GM19099 (cell line): ENCODE measurements around the gene TBXAS1.

ENCODE experiments used
- POLR2A ChIP-seq: IDR thresholded peaks from 3 replicates; pipeline ENCODE4 v1.6.1; 2011; ENCODE audit warnings: low read depth; ENCODE audit not compliant: insufficient read length; ENCODE audit errors: extremely low read depth

Gene TBXAS1

GRCh38 chr7:139866047-139866837, 37.2 kb downstream of the TBXAS1 start:
- no peak for TF ChIP-seq POLR2A

DNA sequence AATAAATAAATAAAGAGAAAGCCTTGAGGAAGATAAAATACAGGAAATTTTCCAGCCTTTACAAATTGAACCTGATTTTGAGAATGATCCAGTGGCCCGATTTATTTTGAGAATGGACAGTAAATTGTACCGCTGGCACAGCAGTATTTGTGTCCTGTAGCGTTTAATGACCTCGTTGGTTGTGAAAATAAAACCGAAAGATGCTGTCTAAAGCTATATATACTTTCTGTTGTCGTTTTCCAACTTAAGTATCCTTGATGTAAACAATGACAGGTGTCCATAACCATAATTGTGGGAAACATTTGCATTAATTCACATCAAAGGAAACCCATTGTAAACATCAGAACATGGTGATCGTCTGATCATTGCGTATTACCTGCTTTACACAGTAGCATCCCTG, 38.8 kb downstream of the TBXAS1 start:
- no peak for TF ChIP-seq POLR2A

DNA sequence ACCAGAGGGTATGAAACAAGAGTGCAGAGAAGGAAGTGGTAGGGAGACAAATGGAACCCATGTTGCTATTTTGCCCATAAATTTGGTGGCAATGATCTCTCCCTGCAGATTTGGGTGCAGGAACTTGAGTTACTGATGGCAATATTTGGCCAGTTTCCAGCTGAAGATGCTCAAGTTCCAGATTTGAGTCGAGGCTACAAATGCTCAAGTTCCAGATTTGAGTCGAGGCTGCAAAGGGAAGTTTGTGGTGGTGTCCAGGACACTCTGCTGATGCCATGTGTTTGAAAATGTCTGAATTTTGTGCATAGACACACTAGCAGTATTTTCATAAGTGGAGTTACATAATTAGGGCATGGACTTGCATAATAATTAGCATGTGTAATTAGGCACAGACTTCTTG, 40.8 kb downstream of the TBXAS1 start:
- no peak for TF ChIP-seq POLR2A

- TF ChIP-seq POLR2A = no peak
These were observed 41.3 kb downstream of the TBXAS1 start for GRCh38 chr7:139870380-139870779.

DNA sequence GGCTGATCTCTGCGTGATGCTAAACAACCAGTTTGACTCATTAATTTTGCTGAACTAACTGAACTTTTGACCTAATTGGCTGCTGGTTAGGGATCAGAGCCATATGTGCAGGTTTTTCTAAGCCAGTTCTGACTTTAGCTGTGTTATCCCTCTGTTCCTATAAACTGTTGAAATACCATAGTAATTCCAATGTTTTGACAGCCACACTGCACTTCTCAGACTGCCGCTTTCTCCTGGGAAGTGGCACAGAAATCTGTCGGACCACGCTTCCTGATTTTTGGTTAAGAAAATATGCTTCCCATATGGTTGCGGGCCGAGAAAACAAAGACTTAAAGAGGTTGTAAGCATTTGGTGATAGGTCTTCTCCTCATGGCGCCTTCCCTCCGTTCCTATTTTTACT, 42.3 kb downstream of the TBXAS1 start:
- TF ChIP-seq POLR2A = no peak

- no peak for TF ChIP-seq POLR2A
These were observed 42.8 kb downstream of the TBXAS1 start for GRCh38 chr7:139871820-139872219.

DNA sequence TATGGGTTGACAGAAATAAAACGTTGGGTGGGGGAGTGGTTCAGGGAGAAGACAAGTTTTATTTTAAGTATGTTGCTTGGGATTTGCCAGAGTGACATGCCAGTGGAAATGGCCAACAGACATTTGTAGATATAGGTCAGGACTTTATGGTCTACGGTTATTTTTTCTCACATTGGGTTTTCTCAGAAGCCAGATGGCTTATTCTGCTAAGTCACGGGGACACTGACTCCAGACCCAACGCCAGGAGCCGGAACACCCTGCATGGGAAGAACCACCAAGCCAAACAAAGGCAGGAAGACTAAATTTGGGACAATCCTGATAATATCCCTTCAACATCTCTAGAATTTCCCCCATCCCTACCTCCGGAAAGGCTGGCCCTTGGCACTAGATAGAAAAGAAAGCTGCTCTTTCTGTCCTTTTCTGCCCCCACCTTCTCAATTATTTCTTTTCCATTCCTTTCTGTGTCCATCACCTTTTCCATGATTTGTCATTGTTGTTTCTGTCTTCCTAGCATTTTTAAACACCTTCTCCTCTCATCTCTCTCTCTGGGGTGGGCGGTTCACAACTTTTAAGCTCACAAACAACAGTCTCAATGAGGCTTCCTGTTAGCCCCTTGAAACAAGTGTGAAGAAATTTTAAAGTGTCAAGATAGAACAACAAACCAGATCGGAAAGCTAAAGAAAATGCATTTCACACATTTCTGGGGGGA, 44.7 kb downstream of the TBXAS1 start:
- no peak for TF ChIP-seq POLR2A

DNA sequence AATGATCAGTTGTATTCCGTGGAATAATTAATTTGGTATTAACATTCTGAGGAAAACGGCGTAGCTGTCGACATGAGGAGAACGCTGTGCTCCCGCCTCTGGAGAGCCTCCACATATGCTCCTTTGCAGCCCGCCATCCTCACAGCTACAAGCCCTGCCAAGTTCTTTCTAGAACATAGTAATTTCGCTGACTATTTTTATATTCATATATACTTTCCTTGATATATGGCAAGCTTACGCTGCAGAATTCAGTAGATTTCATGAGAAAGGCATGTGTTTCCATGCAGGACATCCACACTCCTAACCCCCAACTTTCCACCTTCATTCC, 45.2 kb downstream of the TBXAS1 start:
- TF ChIP-seq POLR2A = no peak

GRCh38 chr7:139875821-139876241, 46.8 kb downstream of the TBXAS1 start:
- TF ChIP-seq POLR2A = no peak

DNA sequence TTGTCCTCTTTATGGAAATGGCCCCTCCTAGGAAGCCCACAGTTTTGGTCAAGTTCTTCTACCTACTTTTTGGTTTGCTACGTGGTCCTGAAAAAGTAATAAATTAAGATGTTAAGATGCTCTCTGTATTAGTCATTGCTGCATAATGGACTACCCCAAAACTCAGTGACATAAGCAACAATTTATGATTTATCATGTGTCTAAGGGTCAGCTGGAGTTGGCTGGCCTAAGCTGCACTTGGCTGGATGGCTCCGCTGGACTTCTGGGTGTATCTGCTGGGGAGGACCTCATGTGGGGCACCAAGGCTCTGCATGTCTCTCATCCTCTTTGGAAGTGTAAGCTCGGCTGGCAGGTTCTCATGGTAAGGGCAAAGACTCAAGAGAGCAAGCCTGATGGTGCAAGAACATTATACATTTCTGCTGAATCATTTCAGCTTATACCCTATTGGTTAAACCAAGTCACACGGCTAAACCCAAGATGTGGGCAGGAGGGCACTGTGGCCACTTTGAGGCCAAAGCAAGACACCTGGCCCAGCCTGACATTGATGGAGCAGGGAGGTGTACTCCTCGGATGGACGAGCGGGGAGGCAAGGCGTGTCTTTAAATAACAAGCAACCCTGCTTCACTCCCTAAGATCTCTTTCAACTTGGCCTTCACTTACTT, 47.7 kb downstream of the TBXAS1 start:
- TF ChIP-seq POLR2A = no peak

DNA sequence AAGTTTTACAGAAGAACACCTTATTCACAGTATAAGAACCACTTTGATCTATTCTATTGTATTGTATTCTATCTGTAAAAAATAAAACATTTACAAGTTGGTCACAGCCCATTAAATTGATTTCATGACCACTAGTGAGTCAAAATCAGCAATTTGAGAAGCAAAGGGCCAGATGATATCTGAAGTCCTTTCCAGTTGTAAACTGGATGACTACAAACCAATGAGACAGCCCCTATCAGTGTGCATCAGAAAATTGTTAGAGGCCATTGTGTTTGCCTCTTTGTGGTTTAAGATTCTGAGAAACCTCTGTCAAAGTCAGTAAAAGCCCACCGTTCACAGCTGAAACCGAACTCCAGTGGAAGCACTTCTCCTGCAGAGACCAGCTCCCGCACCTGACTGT, 54.8 kb downstream of the TBXAS1 start:
- no peak for TF ChIP-seq POLR2A

DNA sequence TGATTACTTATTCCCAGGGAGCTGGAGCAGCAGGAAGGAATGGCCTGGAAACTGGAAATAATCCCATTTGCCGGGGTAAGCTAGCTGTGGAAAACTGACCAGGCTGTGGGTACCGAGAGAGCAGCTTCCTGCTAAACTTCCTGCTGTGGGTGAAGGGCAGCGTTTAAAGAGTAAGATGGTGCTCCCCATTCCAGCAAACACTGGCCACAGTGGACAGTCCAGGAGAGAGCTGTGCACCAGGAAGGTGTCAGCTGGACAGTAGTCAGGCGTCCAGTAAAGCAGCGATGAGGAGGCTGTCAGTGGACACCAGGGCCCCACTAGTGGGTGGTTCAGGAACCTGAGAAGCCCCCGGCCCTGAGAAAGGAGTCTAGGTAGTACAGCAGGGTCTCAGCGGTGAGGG, 55.4 kb downstream of the TBXAS1 start:
- TF ChIP-seq POLR2A = no peak

- TF ChIP-seq POLR2A = no peak
These were observed 56.4 kb downstream of the TBXAS1 start for GRCh38 chr7:139885511-139885910.

GRCh38 chr7:139886206-139886605, 57.1 kb downstream of the TBXAS1 start:
- TF ChIP-seq POLR2A = no peak

DNA sequence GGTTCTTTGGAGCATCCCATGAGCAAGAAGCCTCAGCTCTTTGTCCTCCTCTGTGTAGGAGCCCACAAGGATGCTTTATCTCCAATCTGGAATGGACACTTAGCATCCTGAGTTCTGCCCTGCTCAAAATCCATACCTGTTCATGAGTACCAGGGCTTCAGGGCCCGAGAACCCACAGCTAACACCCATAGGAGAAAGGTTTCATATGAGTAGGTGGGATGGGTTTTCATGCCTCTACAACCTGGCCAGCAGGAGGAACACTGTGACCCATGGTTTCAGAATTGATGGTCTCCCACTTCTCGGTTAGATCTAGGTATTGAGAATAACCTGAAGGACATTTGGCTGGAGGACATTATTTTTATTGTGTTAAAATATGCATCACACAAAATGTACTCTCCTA, 57.8 kb downstream of the TBXAS1 start:
- no peak for TF ChIP-seq POLR2A

- no peak for TF ChIP-seq POLR2A
These were observed 59.0 kb downstream of the TBXAS1 start for GRCh38 chr7:139887992-139888481.
